Measurements from ENCODE around the gene KIF6. TPM values are rescaled to one million over a fixed set of nuclear protein-coding genes. Genes with fewer than 3 reads are reported as not detected.

Gene KIF6
- total RNA-seq, 1 experiment from 2014 or later, result 2.7 TPM

- H3K9me3 ChIP-seq (ENCODE audit: low read depth, low read length, poor library complexity, severe bottlenecking), result no peaks in the 10 kb centered on the region
- no TSS peak for BruUV-seq (replicated peaks)
- no peak for TF ChIP-seq EZH2 (IDR thresholded peaks at IDR 0.05; ENCODE audit: borderline replicate concordance, low read depth, low read length, poor library complexity, severe bottlenecking)
- no peak for TF ChIP-seq CTCF (conservative IDR thresholded peaks at IDR 0.05; ENCODE audit: low read depth, low read length)
- ChIA-PET POLR2A (ENCODE audit: low non-redundant PET) (no interaction called here), CTCF (no interaction called here)
- H3K4me1 ChIP-seq (ENCODE audit: insufficient read depth, low read length, poor library complexity, severe bottlenecking), result peaks cover 5% of the 10 kb centered on the region
- no peaks in the 10 kb centered on the region for H3K36me3 ChIP-seq (ENCODE audit: insufficient read depth, low read length, poor library complexity, severe bottlenecking)
- no peak overlapping the region for H3K4me3 ChIP-seq (ENCODE audit: low read depth, low read length, poor library complexity, severe bottlenecking)
- H3K27ac ChIP-seq (ENCODE audit: low read depth, low read length, poor library complexity, severe bottlenecking), result no peak overlapping the region
- intact Hi-C loops (cut with micrococcal nuclease; ENCODE audit: unreplicated experiment), result no loop called here
- DNase-seq (ENCODE audit: low spot score), result no peak
- H3K27me3 ChIP-seq (replicated peaks; ENCODE audit: insufficient read depth, low read depth, low read length, poor library complexity), result no peaks in the 10 kb centered on the region
These were observed 134.3 kb downstream of the KIF6 start for GRCh38 chr6:39590871-39591393.

GRCh38 chr6:39587080-39587479 lies 138.1 kb downstream of the KIF6 start:
- Histone ChIP-seq H3K36me3 (ENCODE audit: insufficient read depth, low read length, poor library complexity, severe bottlenecking) (no peaks in the 10 kb centered on the region), H3K27me3 (replicated peaks; ENCODE audit: insufficient read depth, low read depth, low read length, poor library complexity) (no peaks in the 10 kb centered on the region), H3K4me3 (ENCODE audit: low read depth, low read length, poor library complexity, severe bottlenecking) (no peak overlapping the region), H3K4me1 (ENCODE audit: insufficient read depth, low read length, poor library complexity, severe bottlenecking) (no peaks in the 10 kb centered on the region), H3K9me3 (ENCODE audit: low read depth, low read length, poor library complexity, severe bottlenecking) (no peaks in the 10 kb centered on the region), H3K27ac (ENCODE audit: low read depth, low read length, poor library complexity, severe bottlenecking) (no peak overlapping the region)
- TF ChIP-seq EZH2 (IDR thresholded peaks at IDR 0.05; ENCODE audit: borderline replicate concordance, low read depth, low read length, poor library complexity, severe bottlenecking) (no peak), CTCF (conservative IDR thresholded peaks at IDR 0.05; ENCODE audit: low read depth, low read length) (no peak)
- ChIA-PET CTCF (no interaction called here), POLR2A (ENCODE audit: low non-redundant PET) (no interaction called here)
- intact Hi-C loops (cut with micrococcal nuclease; ENCODE audit: unreplicated experiment), result no loop called here
- BruUV-seq (replicated peaks), result no TSS peak
- no peak for DNase-seq (ENCODE audit: low spot score)

DNA sequence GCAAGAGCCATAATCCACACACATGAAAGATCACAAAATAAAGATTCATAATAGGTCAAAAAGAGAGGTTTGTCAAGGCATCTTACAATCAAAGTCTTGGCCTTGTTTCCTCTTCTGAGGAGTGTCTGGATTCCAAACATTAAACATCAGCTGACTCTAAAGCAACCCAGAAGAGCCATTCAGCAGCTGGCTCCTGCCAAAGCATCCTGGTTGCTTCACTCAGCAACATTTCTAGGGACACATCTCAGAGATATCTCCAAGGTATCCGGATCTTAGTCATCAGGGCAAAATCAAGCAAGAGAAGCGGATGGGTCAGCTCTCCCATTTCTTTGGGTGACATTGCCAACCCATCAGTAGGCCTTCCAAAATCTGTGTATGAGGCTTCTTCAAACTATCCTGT lies 139.6 kb downstream of the KIF6 start:
- CTCF ChIA-PET, result no interaction called here
- BruUV-seq (replicated peaks), result no TSS peak
- H3K36me3 ChIP-seq (ENCODE audit: insufficient read depth, low read length, poor library complexity, severe bottlenecking), result no peaks in the 10 kb centered on the region
- no peak overlapping the region for H3K27ac ChIP-seq (ENCODE audit: low read depth, low read length, poor library complexity, severe bottlenecking)
- intact Hi-C loops (cut with micrococcal nuclease; ENCODE audit: unreplicated experiment), result no loop called here
- no peaks in the 10 kb centered on the region for H3K27me3 ChIP-seq (replicated peaks; ENCODE audit: insufficient read depth, low read depth, low read length, poor library complexity)
- no peaks in the 10 kb centered on the region for H3K4me1 ChIP-seq (ENCODE audit: insufficient read depth, low read length, poor library complexity, severe bottlenecking)
- H3K9me3 ChIP-seq (ENCODE audit: low read depth, low read length, poor library complexity, severe bottlenecking), result no peaks in the 10 kb centered on the region
- H3K4me3 ChIP-seq (ENCODE audit: low read depth, low read length, poor library complexity, severe bottlenecking), result no peak overlapping the region
- TF ChIP-seq EZH2 (IDR thresholded peaks at IDR 0.05; ENCODE audit: borderline replicate concordance, low read depth, low read length, poor library complexity, severe bottlenecking) (no peak), CTCF (conservative IDR thresholded peaks at IDR 0.05; ENCODE audit: low read depth, low read length) (no peak)
- no peak for DNase-seq (ENCODE audit: low spot score)
- POLR2A ChIA-PET (ENCODE audit: low non-redundant PET), result no interaction called here
